NCI-H82 (cell line): ENCODE data around the gene GRXCR2.
"Not testable (repeated sequence)": the region's sequence is repeated elsewhere in the genome, so short reads cannot be mapped to it uniquely, and the experiment has no call there.

ENCODE experiments used
- DNase-seq: peaks from one replicate; lab custom pipeline; 2025; lab: John Stamatoyannopoulos, UW

GRXCR2 gene

DNA sequence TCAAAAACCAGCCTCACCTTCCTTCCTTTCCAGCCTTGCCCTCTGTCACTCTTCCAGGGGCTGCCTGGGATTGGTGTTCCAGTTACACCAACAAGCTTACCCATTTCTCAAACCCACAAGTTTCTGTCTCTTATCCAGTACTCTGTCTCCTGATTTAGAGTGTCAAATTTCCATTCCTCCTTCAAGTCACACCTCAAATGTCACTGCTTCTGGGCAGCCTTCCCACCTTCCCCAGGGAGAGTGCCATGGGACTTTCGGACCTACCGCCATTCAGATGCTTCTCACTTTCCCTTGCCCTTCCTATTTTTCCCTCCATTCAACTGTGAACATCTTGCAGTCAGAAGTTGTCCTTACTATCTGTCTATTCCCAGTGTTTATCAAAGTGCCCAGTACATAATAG is 2.0 kb upstream of the GRXCR2 start:
- no peak for DNase-seq

DNA sequence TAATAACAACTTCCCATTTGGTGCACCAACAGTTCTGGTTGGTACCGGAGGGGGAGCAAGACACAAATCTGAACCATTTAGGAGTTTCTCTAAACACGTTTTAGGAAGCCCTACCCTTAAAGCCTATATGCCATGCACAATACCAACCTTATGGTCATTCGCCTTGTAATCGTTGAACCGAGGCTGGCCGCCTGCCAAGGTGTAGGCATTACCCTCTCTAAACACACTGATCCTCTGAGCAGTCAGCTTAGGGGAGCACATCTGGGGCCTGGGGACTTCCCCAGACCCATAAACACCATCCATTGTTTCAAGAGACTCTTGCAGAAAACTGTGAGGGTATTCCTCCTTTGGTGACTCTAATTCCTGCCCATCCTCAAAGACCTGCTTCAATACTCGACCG is 328 bp downstream of the GRXCR2 start:
- DNase-seq: peak; percentile 94

DNA sequence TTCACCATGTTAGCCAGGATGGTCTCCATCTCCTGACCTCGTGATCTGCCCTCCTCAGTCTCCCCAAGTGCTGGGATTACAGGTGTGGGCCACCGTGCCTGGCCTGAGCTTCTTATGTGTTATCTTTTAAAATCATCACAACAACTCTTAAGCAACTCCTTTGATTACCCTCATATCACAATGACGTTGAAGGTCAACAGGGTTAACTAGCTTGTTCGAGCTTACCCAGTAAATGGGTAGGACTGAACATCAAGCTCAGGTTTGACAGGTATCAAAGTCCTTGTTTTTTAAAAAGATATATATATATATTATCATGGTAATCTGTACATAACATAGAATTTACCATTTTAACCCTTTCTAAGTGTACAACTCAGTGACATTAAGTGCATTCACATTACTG is 3.1 kb downstream of the GRXCR2 start:
- DNase-seq: no peak

DNA sequence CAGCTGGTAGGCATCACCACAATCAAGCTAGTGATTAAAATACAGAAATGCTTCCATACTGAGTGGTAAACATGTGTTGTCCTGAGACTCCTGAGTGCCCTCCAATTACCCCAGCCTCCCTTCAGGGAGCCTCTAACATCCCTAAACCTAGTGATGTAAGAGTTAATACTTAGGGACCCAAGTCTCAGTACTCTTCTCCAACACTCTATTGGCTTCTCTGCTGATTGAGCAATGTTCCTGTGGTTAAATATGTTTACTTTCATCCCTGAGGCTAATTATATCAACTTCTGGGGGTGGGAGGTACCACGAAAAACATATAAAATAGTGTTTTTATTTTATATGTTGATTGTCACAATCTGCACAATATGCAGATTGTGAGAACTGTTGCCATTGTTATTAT is 5.0 kb downstream of the GRXCR2 start:
- DNase-seq: no peak

DNA sequence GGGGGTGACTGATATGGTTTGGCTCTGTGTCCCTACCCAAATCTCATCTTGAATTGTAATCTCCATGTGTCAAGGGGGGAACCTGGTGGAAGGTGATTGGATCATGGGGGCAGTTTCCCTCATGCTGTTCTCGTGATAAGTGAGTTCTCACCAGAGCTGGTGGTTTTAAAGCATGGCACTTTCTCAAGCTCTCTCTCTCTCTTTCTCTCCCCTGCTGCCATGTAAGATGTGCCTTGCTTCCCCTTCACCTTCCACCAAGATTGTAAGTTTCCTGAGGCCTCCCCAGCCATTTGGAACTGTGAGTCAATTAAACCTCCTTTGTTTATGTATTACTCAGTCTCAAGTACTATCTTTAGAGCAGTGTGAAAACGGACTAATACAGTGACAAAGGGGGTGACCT is 8.4 kb downstream of the GRXCR2 start:
- DNase-seq: not testable (repeated sequence)

DNA sequence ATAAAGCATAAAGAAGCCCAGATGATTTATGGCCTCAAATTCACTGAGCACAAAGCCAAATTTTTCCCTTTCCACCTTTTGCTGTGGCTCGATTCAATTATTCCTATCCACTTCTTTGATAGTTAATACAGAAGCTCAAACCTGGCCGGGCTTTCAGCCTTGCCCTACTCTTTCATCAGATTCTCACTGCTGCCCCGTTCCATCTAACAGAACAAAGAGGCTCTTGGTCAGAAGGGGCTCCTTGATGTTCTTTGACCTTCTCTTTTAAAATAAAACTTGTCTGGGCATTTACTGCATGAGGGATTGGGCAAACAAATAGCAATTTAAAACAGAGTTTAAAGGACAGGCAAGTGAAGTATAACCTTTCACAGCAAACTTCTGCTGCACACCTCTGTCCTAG is 9.8 kb downstream of the GRXCR2 start:
- no peak for DNase-seq

DNA sequence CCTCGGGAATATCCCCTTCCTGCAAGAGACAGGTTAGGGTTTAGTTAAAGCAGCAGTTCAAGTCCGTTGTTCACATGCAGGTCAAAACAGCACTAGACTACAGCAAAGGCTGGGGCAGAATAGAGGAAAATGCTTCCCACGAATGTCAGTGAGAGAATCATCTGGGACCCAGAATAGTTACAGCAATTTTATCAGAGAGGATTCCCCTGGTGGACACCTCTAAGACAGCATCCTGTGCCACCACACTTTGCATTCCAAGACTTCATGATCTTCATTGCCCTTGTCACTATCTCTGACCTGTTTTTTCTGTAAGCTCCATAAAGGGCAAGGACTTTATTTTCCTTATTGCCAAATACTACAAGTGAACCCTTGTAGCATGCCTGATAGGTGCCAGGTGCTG is 12.9 kb downstream of the GRXCR2 start:
- DNase-seq: peak; percentile 54

DNA sequence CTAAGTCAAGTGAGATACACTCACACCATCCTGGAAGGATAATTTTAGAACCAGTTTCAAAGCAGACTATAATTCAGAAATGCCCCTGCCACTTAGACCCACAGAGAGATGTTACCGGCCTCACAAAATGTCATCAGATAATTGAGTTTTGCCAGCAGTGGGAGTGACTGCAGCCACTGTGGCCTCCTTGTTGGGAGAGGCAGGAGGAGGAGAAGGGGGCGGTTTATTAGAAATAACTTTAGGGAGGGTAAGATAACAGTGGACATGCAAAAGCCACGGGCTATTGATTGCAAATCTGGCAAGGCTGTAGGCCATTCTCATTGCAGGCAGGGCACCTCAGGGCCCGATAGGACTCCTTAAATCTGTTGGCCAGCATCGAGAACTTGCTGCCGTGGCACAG is 13.4 kb downstream of the GRXCR2 start:
- DNase-seq: no peak

DNA sequence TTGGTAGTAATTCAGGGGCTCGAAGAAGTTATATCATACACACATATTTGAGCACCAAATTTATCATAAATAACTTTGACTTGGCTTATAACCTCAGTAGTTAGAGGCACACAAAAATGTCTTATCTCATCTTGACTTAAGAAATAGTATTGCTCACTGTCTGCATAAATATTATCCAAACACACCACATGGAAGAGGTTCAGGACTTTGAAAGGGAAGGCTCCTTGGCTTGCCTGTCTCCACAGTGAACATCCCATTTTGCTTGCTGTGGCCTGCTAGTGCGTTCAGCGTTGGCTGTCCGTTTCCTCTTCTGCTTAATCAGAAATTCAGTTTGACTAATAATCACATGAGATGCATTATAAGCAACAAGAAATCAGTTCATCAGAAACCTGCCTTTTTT is 13.9 kb downstream of the GRXCR2 start:
- no peak for DNase-seq

DNA sequence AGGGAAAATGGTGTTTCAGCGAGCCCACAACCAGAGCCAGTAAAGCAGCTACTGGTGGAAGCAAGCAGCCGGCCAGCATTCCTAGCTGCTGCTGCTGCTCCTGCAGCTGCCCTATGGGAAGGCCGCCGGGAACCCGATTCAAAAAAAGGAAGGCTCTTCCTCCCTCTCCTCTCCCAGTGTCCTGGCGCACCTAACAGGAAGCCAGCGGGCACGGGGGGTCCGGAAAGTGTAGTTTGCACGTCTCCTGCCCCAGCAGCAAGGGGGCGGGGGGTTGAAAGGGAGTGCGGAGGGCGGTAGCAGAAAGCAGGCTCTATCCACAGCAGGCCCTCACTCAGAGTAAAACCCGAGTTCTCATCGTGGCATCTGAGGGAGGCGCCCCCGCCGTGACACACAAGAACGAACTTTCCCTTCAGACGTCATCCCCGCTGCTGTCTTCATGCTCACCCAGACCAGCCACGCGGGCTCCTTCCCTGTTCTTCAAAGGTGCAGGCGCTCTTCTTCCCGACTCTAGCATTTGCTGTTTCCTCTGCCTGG is 16.5 kb downstream of the GRXCR2 start:
- DNase-seq: no peak

DNA sequence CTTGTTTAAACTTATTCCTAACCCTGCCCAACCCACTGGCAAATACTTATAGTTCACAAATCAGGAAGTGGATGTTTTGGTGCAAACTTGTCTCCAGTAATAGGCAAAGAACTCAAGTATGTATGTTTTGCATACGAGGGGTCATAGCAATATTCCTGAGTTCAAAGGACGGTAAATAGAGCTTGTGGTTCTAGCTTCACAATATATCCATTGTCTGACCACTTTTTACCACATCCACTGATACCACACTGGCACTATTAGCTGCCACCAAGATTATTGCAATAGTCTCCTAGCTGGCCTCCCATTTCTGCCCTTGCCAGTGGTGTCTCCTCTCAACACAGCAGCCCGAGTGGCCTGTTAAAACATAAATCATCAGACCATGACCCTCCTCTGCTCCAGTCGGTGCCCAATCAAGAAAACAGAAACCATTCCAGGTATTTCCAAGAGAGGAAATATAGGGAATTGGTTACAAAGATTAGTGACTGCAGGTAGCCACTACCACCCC is 17.0 kb downstream of the GRXCR2 start:
- DNase-seq: no peak

DNA sequence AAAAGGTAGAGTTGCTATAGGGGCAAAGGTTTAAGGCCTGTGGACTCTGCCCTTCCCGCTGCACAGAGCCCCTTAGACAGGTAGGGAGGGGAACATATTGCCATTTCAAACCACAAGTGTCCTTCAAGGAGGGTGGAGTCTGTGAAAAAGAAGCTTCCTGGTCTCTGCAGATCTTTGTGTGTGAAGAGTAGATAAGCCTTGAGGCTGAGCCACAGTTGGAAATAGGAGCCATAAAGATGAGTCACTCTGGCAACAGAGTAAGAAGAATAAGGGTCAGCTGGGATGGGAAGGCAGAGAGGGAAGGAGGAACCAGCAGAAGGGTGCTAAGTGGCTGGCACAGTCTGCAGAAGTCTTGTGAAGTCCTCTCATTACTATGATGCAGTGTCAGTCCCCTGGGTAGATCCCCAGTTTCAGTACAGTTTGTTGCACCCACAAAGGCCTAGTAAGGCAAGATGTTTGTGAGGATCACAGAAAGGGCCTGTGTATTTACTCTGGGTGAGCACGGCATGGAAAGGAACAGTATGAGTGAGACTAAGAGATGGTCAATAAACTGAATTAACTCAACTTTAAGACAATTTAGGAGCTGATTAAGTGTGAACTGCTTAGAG is 18.1 kb downstream of the GRXCR2 start:
- DNase-seq: no peak

DNA sequence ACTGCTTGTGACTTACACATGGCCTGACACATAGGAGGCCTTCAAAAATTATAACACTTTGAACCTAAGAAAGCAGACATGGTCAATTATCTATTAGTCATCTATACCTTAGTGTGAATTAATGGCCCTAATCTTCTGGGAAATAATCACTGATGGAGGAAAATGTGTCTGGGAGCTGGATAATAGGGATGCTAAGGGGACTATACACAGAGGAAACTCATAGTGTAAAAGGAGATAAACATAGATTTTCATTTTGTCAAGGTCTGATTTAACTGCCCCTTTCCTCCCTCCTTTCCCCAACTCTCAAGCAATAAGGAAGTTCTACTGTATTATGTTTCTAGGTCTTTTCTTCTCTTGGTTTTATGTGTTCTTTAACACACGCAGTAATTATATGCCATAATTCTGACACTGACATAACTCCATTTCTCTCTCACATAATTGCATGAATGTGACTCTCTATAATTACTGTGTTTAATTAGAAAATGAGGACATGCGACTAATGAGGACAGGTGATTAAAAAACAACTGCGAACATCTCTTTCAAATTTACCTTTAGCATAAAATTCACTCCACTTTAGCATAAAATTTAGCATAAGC is 18.9 kb downstream of the GRXCR2 start:
- no peak for DNase-seq

DNA sequence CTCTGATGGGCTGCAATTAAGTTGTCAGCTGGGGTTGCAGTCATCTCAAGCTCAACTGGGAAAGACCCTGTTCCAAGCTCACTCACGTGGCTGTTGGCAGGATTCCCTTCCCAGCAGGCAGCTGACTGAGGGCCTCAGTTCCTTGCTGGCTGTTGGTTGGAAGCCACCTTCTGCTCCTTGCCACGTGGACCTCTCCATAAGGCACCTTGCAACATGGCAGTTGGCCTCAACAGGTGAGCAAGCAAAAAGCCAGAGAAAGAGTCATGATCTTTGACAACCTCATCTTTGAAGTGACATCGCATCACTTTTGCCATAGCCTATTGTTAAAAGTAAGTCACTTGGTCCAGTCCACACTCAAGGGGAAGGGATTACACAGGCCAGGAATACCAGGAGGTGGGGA is 19.8 kb downstream of the GRXCR2 start:
- DNase-seq: no peak

DNA sequence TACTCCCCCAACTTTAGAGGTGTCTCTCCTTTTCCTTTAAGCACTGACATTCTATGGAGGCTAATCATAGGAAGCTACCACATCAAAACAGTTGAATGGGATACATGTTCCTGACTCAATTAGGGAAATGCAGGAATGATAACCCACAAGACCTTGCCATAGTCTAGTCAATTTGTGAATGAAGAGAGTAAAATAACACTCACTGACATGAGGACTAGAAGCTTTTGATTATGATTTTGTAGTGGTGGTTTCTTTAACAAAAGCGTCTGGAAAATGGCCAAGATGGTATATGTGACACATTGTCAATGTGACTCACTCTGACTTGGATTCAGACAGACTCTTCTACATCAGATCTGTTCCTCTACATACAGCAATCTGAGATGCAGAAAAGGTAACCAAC is 24.0 kb downstream of the GRXCR2 start:
- DNase-seq: no peak

DNA sequence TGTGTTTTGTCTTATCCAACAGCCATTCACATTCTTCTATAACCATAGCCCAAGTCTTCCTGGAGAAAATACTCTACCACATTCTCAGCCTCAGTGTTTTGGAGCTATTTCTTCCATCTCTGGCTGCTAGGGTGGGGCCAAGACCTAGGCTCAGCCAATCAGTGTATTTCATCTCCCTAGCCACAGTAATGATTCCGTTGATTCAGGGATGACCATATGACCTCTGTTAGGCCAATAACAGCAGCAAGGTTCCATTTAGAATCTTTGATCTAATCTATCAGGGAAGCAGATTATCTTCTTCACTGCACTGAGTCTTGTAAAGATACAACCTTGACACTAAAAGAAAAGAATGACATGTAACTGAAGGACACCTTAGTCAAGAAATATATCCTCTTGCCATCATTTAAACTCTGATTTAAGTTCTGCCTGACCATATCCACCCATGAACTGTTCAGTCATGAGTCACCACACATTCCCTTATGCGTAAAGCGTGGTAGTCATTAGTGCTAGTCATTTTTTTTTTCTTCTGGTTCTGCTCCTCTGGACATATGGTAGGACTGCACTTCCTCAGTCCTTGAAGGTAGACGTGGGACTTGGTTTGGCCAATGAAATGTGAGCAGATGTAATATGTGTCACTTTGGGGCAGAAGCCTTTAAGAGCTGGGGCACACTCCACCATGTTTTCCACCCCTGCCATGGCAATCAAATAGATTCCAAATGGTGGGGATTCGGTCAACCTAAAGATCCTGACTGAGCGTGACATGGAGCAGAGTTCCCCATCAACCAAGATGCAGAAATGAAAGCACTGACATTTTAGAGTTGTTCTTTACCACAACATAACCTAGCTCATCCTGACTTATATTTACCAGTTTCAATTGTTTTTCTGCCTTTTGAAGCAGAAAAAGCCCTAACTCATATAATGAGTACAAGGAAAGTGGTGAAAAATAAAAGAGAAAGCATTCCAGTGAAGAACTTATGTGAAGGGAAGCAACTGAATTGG is 25.0 kb downstream of the GRXCR2 start:
- DNase-seq: no peak

DNA sequence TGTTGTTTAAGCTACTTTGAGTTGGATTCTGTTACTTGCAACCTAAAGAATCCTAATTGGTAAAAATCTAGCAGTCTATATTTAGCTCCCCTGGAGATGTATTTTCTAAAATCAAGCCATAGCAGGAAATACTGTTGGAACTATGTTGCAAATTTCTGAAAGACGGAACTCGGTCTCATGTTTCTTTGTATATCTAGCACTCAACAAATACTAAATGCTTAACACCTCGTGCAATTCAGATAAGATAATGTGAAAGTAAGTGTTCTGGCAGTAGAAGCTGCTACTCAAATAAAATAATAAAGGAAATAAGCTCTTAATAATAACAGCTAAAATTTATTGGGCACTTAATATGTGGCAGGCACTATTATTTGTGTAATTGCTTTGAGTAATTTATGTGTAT is 26.7 kb downstream of the GRXCR2 start:
- no peak for DNase-seq

DNA sequence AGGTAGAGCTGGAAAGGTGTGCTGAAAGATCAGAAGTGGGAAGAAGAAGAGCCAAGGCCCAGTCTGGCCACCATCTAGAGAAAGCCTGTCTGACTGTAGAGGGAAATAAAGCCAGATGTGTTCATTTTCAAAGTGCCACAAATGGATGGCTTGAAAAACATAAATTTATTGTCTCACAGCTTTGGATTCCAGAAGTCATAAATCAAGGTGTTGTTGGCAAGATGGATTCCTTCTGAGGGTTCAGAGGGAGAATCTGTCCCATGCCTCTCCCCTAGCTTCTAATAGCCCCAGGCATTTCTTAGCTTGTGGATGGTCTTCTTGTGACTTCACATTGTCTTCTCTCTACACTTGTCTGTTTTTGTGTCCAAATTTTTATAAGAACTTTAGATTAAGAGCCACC is 31.5 kb downstream of the GRXCR2 start:
- no peak for DNase-seq

DNA sequence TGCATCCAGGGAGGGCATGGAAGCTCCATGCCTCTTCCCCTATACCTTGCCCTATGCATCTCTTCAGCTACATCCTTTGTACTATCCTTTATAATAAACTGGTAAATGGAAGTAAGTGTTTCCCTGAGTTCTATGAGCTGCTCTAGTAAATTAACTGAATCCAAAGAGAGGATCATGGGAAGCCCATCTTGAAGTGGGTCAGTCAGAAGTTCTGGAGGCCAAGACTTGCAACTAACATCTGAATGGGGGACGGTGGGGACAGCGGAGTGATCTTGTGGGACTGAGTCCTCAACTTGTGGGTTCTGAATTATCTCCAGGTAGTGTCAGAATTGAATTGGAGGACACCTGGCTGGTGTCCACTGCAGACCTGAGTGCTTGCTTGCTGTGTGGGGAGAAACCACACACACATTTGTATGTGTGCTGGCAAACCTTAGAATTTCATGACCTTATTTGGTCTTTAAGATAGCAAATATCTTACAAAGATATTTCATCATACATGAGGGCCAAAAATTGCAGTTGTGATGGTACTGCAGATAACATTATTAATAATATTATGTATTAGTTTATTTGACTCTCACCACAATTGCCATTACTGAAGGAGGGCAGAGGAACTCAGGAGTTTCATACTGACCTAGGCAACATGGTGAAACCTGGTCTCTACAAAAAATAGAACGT is 32.2 kb downstream of the GRXCR2 start:
- no peak for DNase-seq

DNA sequence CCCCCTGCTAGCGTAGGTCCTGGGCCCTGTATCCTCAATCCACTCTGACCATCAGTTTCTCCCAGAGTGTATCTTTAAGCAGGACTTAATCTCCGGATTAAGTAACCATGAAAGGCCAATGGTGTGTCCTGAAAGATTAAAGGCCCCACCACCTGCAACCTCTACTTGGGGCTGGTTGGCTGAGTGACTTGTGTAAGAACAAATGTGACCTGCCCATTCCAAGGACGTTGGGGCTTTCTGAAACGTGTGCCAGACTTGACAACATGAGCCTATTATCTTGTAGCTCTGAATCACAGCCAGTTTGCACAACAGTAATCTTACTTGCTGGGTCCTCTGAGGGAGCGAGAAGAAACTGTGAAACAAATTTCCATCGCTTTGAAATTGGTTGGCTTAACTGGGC is 34.5 kb downstream of the GRXCR2 start:
- peak; percentile 99 for DNase-seq

DNA sequence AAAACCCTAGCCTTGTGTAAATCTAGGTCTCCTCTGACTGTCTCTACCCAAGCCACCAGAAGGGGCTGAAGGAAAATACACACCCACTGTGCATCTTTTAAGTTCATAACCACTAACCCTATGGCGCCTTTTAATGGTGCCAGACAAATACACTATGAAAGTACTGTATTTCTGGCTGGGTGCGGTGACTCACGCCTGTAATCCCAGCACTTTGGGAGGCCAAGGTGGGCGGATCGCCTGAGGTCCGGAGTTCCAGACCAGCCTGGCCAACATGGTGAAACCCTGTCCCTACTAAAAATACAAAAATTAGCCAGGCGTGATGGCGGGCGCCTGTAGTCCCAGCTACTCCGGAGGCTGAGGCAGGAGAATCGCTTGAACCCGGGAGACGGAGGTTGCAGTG is 36.6 kb downstream of the GRXCR2 start:
- peak; percentile 46 for DNase-seq

DNA sequence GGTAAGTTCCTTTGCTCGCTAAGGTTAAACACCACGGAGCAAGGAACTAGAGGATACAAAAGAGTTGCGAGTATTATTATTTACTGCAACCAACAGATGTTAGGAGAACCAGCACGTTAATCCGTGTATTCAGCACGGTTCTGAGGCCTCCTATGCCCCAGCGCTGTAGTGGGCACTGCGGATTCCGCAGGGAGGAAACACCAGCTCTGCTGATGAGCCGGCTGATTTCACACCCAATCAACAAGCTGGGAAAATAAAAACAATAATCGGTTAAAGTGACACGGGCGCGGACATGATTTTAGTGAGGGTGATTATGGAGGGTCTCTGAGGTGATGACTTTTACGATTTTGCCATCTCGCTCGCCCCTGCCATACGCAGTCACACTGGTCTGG is 37.0 kb downstream of the GRXCR2 start:
- peak; percentile 69 for DNase-seq
